GM23338 (cell line): ENCODE measurements around the gene ACSL6. TPM values are rescaled to one million over a fixed set of nuclear protein-coding genes. Genes with fewer than 3 reads are reported as not detected.

Experiments
- ATAC-seq: fragments of 200-7000 bp; cut with Tn5 transposase; 3 replicates; pipeline ENCODE4 v1.9.1; 2020
- DNase-seq: peaks from one replicate; pipeline ENCODE4 v3.0.0-alpha.2; 2015; ENCODE audit warnings: low spot score
- H2AFZ ChIP-seq: fragments of 200-600 bp; sonication (generic); 2 replicates; pipeline ENCODE4 v1.8.0; 2016; ENCODE audit warnings: antibody characterized with exemption, mild to moderate bottlenecking, moderate library complexity
- H3F3A ChIP-seq: fragments of 200-600 bp; sonication (generic); replicated peaks from 2 replicates; pipeline ENCODE4 v1.8.0; 2017; ENCODE audit warnings: antibody characterized with exemption, mixed run types, low read depth
- H3K27ac ChIP-seq: fragments of 200-600 bp; sonication (generic); 2 replicates; pipeline ENCODE4 v1.6.1; 2016; ENCODE audit warnings: low read depth
- H3K27me3 ChIP-seq: fragments of 200-600 bp; sonication (generic); 2 replicates; pipeline ENCODE4 v1.8.0; 2016; ENCODE audit warnings: mild to moderate bottlenecking, mixed run types, moderate library complexity; ENCODE audit not compliant: insufficient read depth
- H3K36me3 ChIP-seq: fragments of 200-600 bp; sonication (generic); 2 replicates; pipeline ENCODE4 v1.8.0; 2016; ENCODE audit warnings: mild to moderate bottlenecking; ENCODE audit not compliant: insufficient read depth
- H3K4me1 ChIP-seq: fragments of 200-600 bp; sonication (generic); 2 replicates; pipeline ENCODE4 v1.8.0; 2016; ENCODE audit warnings: mild to moderate bottlenecking, moderate library complexity; ENCODE audit not compliant: insufficient read depth
- H3K4me2 ChIP-seq: fragments of 200-600 bp; sonication (generic); 2 replicates; pipeline ENCODE4 v1.7.1; 2017; ENCODE audit warnings: mixed run types
- H3K4me3 ChIP-seq: fragments of 200-600 bp; sonication (generic); 2 replicates; pipeline ENCODE4 v1.6.1; 2016; ENCODE audit warnings: mixed run types
- H3K79me2 ChIP-seq: fragments of 200-600 bp; sonication (generic); replicated peaks from 2 replicates; pipeline ENCODE4 v1.8.0; 2017; ENCODE audit warnings: mild to moderate bottlenecking; ENCODE audit not compliant: insufficient read depth
- H3K9me2 ChIP-seq: fragments of 200-600 bp; sonication (generic); 2 replicates; pipeline ENCODE4 v1.8.0; 2017; ENCODE audit not compliant: insufficient read depth
- H4K20me1 ChIP-seq: fragments of 200-600 bp; sonication (generic); replicated peaks from 2 replicates; pipeline ENCODE4 v1.8.0; 2017; ENCODE audit warnings: mild to moderate bottlenecking; ENCODE audit not compliant: insufficient read depth
- H3K27ac Mint-ChIP-seq: 2 replicates; pipeline ENCODE4 v1.8.0; 2020; ENCODE audit warnings: inconsistent platforms, mild to moderate bottlenecking, moderate library complexity, mixed read lengths
- H3K27me3 Mint-ChIP-seq: 3 replicates; pipeline ENCODE4 v1.8.0; 2022; ENCODE audit warnings: low read depth, mild to moderate bottlenecking, moderate library complexity, mixed read lengths, inconsistent platforms; ENCODE audit not compliant: insufficient read depth, poor library complexity
- H3K36me3 Mint-ChIP-seq: 3 replicates; pipeline ENCODE4 v1.8.0; 2021; ENCODE audit warnings: low read depth, mild to moderate bottlenecking, inconsistent platforms, moderate library complexity, mixed read lengths
- H3K4me1 Mint-ChIP-seq: 3 replicates; pipeline ENCODE4 v1.8.0; 2020; ENCODE audit warnings: mild to moderate bottlenecking, inconsistent platforms, mixed read lengths
- H3K4me3 Mint-ChIP-seq: 3 replicates; pipeline ENCODE4 v1.8.0; 2021; ENCODE audit warnings: moderate library complexity, mild to moderate bottlenecking, inconsistent platforms, mixed read lengths
- H3K9me3 Mint-ChIP-seq: 3 replicates; pipeline ENCODE4 v1.8.0; 2020; ENCODE audit warnings: moderate library complexity, mild to moderate bottlenecking, inconsistent platforms, mixed read lengths
- CREB1 ChIP-seq: fragments of 250-450 bp; sonication (Bioruptor Pico); IDR thresholded peaks from 2 replicates; pipeline ENCODE4 v1.5.0; 2020; ENCODE audit warnings: low read depth, mild to moderate bottlenecking, moderate library complexity
- EZH2 ChIP-seq: fragments of 200-600 bp; sonication (generic); IDR thresholded peaks from one replicate; pipeline ENCODE4 v1.8.0; 2017; ENCODE audit warnings: antibody characterized with exemption, mild to moderate bottlenecking, low read depth; ENCODE audit not compliant: unreplicated experiment
- EZH2phosphoT487 ChIP-seq: fragments of 200-600 bp; sonication (generic); IDR thresholded peaks from one replicate; pipeline ENCODE4 v1.8.1; 2018; ENCODE audit warnings: antibody characterized with exemption; ENCODE audit not compliant: unreplicated experiment
- JUNB ChIP-seq: IDR thresholded peaks from one replicate; pipeline ENCODE4 v1.6.1; 2016; ENCODE audit warnings: antibody characterized with exemption; ENCODE audit not compliant: unreplicated experiment
- NANOG ChIP-seq: IDR thresholded peaks from 2 replicates; pipeline ENCODE4 v1.6.1; 2016; ENCODE audit warnings: antibody characterized with exemption, borderline replicate concordance
- POLR2AphosphoS5 ChIP-seq: IDR thresholded peaks from 2 replicates; pipeline ENCODE4 v1.6.1; 2016; ENCODE audit warnings: antibody characterized with exemption, low read depth
- ZNF114 ChIP-seq: fragments of 250-450 bp; sonication (Bioruptor Pico); IDR thresholded peaks from 2 replicates; pipeline ENCODE4 v1.5.0; 2020; ENCODE audit warnings: mild to moderate bottlenecking, moderate library complexity
- ZNF331 ChIP-seq: fragments of 250-450 bp; sonication (Bioruptor Pico); IDR thresholded peaks from 2 replicates; pipeline ENCODE4 v1.5.0; 2020; ENCODE audit warnings: low read depth, mild to moderate bottlenecking, moderate library complexity
- polyA plus RNA-seq: library from polyadenylated mRNA; unstranded; fragments of >200 nt; fragmentation: Nextera tagmentation; extraction: Ambion mirVana; gene quantifications from 2 replicates; pipeline ENCODE4 v1.2.1, GENCODE V29; 2016
- total RNA-seq: library from RNA; depleted of rRNA; stranded (reverse); fragments of >200 nt; shearing (Covaris generic); gene quantifications from 2 replicates; pipeline ENCODE4 v1.2.3, GENCODE V29; 2014
- TF ChIP-seq, protein P1 (sequence below): fragments of 250-450 bp; sonication (Bioruptor Pico); IDR thresholded peaks from 2 replicates; pipeline ENCODE4 v1.5.0; 2020; ENCODE audit warnings: mild to moderate bottlenecking, moderate library complexity
- TF ChIP-seq, protein P2 (sequence below), 2 experiments: fragments of 200-600 bp in 1 of 2; sonication (generic) in 1 of 2; conservative IDR thresholded peaks; 2 replicates each; pipeline versions ENCODE4 v1.5.1 to v1.6.1; 2016 to 2017; ENCODE audit warnings: antibody characterized with exemption in 2 of 2, low read depth in 2 of 2, mild to moderate bottlenecking in 2 of 2, moderate library complexity in 1 of 2
- TF ChIP-seq, protein P3 (sequence below): IDR thresholded peaks from 2 replicates; pipeline ENCODE4 v1.6.1; 2016; ENCODE audit warnings: antibody characterized with exemption

ACSL6 gene
- total and polyA plus RNA-seq, 2 experiments from 2014 or later, result 0.76 to 3.6 TPM

DNA sequence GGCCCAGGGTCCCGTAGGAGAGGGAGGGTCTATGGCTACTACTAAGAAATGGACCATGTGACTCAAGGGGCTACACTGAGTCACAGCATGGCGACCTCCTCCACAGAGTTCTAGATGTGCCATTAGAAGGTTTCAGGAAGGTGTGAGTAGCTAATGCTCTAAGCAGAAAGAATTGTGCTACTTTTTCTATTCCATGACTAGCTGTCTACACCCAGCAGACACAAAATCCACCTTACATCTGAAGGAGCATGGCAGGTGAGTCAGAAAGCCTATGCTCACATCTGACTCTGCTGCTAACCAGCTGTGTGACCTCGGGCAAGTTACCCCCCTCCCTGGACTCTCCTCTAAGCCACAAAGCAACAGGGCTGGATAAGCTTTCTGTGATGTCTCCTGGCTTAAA lies 51.6 kb downstream of the ACSL6 start (continued):
- TF ChIP-seq, protein P1, sequence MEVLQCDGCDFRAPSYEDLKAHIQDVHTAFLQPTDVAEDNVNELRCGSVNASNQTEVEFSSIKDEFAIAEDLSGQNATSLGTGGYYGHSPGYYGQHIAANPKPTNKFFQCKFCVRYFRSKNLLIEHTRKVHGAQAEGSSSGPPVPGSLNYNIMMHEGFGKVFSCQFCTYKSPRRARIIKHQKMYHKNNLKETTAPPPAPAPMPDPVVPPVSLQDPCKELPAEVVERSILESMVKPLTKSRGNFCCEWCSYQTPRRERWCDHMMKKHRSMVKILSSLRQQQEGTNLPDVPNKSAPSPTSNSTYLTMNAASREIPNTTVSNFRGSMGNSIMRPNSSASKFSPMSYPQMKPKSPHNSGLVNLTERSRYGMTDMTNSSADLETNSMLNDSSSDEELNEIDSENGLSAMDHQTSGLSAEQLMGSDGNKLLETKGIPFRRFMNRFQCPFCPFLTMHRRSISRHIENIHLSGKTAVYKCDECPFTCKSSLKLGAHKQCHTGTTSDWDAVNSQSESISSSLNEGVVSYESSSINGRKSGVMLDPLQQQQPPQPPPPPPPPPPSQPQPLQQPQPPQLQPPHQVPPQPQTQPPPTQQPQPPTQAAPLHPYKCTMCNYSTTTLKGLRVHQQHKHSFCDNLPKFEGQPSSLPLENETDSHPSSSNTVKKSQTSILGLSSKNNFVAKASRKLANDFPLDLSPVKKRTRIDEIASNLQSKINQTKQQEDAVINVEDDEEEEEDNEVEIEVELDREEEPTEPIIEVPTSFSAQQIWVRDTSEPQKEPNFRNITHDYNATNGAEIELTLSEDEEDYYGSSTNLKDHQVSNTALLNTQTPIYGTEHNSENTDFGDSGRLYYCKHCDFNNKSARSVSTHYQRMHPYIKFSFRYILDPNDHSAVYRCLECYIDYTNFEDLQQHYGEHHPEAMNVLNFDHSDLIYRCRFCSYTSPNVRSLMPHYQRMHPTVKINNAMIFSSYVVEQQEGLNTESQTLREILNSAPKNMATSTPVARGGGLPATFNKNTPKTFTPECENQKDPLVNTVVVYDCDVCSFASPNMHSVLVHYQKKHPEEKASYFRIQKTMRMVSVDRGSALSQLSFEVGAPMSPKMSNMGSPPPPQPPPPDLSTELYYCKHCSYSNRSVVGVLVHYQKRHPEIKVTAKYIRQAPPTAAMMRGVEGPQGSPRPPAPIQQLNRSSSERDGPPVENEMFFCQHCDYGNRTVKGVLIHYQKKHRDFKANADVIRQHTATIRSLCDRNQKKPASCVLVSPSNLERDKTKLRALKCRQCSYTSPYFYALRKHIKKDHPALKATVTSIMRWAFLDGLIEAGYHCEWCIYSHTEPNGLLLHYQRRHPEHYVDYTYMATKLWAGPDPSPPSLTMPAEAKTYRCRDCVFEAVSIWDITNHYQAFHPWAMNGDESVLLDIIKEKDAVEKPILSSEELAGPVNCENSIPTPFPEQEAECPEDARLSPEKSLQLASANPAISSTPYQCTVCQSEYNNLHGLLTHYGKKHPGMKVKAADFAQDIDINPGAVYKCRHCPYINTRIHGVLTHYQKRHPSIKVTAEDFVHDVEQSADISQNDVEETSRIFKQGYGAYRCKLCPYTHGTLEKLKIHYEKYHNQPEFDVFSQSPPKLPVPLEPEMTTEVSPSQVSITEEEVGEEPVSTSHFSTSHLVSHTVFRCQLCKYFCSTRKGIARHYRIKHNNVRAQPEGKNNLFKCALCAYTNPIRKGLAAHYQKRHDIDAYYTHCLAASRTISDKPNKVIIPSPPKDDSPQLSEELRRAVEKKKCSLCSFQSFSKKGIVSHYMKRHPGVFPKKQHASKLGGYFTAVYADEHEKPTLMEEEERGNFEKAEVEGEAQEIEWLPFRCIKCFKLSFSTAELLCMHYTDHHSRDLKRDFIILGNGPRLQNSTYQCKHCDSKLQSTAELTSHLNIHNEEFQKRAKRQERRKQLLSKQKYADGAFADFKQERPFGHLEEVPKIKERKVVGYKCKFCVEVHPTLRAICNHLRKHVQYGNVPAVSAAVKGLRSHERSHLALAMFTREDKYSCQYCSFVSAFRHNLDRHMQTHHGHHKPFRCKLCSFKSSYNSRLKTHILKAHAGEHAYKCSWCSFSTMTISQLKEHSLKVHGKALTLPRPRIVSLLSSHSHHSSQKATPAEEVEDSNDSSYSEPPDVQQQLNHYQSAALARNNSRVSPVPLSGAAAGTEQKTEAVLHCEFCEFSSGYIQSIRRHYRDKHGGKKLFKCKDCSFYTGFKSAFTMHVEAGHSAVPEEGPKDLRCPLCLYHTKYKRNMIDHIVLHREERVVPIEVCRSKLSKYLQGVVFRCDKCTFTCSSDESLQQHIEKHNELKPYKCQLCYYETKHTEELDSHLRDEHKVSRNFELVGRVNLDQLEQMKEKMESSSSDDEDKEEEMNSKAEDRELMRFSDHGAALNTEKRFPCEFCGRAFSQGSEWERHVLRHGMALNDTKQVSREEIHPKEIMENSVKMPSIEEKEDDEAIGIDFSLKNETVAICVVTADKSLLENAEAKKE (CRISPR knock-in tag), result no peak
- TF ChIP-seq ZNF114 (CRISPR knock-in tag), result no peak
- TF ChIP-seq, protein P2, sequence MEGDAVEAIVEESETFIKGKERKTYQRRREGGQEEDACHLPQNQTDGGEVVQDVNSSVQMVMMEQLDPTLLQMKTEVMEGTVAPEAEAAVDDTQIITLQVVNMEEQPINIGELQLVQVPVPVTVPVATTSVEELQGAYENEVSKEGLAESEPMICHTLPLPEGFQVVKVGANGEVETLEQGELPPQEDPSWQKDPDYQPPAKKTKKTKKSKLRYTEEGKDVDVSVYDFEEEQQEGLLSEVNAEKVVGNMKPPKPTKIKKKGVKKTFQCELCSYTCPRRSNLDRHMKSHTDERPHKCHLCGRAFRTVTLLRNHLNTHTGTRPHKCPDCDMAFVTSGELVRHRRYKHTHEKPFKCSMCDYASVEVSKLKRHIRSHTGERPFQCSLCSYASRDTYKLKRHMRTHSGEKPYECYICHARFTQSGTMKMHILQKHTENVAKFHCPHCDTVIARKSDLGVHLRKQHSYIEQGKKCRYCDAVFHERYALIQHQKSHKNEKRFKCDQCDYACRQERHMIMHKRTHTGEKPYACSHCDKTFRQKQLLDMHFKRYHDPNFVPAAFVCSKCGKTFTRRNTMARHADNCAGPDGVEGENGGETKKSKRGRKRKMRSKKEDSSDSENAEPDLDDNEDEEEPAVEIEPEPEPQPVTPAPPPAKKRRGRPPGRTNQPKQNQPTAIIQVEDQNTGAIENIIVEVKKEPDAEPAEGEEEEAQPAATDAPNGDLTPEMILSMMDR (conservative IDR thresholded peaks at IDR 0.05; ENCODE audit: low read depth in 2 of 2), result no peak

DNA sequence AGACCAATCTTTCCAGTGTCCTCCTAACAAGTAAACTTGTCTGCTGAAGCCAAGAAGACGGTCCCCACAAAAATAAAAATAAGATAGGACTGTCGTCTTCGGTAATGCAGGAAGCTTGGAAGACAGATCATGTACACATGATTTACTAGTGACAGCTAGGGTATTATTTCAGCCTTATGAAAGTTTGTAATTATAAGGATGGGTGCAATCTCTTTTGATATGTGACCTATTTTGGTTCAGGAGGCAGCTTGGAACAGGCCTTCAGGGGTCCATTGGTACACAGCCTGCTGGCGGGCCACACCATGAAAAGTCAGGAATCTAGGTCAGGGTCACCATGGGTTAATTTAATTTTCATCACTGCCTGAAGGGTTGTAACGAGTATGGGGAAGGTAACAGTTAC lies 52.3 kb downstream of the ACSL6 start:
- peaks cover 2% of the 10 kb centered on the region for H3K27me3 Mint-ChIP-seq
- H3K4me3 Mint-ChIP-seq, result no peak overlapping the region
- Histone ChIP-seq H3K9me2 (0 out of 2 replicates have a peak, but pooled peaks cover 5% of the 10 kb centered on the region), H3K4me2 (no peak overlapping the region), H3K36me3 (no peaks in the 10 kb centered on the region), H3K4me3 (no peak overlapping the region), H3K79me2 (no peaks in the 10 kb centered on the region), H2AFZ (no peak overlapping the region), H3F3A (no peaks in the 10 kb centered on the region), H3K27ac (no peak overlapping the region), H4K20me1 (no peaks in the 10 kb centered on the region), H3K4me1 (no peaks in the 10 kb centered on the region), H3K27me3 (no peaks in the 10 kb centered on the region)
- H3K4me1 Mint-ChIP-seq, result no peaks in the 10 kb centered on the region; the same call in 2 of the 3 replicates
- ATAC-seq (no peak), DNase-seq (no peak)
- no peaks in the 10 kb centered on the region for H3K36me3 Mint-ChIP-seq
- no peaks in the 10 kb centered on the region for H3K9me3 Mint-ChIP-seq
- TF ChIP-seq POLR2AphosphoS5 (no peak), EZH2 (no peak), ZNF114 (CRISPR knock-in tag) (no peak), ZNF331 (CRISPR knock-in tag) (no peak), CREB1 (CRISPR knock-in tag) (no peak), JUNB (no peak), NANOG (no peak), EZH2phosphoT487 (no peak)
- TF ChIP-seq, protein P2 (conservative IDR thresholded peaks at IDR 0.05; ENCODE audit: low read depth in 2 of 2), result no peak
- TF ChIP-seq, protein P3, sequence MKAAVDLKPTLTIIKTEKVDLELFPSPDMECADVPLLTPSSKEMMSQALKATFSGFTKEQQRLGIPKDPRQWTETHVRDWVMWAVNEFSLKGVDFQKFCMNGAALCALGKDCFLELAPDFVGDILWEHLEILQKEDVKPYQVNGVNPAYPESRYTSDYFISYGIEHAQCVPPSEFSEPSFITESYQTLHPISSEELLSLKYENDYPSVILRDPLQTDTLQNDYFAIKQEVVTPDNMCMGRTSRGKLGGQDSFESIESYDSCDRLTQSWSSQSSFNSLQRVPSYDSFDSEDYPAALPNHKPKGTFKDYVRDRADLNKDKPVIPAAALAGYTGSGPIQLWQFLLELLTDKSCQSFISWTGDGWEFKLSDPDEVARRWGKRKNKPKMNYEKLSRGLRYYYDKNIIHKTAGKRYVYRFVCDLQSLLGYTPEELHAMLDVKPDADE, result no peak
- no peak overlapping the region for H3K27ac Mint-ChIP-seq
